Astrocyte (in vitro differentiated cells and primary cell): ENCODE results near the gene PPM1N.

Experiments used
- EZH2 ChIP-seq: IDR thresholded peaks from 2 replicates; pipeline ENCODE4 v1.6.1; 2012; ENCODE audit warnings: mild to moderate bottlenecking, low read length, inconsistent platforms; ENCODE audit not compliant: insufficient read depth
- TF ChIP-seq, protein P1 (sequence below): IDR thresholded peaks from 2 replicates; pipeline ENCODE4 v1.5.1; 2011; ENCODE audit warnings: low read depth, mild to moderate bottlenecking, inconsistent platforms, low read length, moderate library complexity; ENCODE audit not compliant: insufficient read depth

DNA sequence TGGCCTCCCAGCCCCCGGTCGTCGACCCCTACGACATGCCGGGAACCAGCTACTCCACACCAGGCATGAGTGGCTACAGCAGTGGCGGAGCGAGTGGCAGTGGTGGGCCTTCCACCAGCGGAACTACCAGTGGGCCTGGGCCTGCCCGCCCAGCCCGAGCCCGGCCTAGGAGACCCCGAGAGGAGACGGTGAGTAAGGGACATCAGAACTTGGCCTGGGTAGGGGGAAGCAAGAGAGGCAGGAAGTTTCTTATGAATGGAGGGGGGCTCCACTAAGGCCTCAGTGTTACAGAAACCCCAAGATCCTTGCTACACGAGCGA lies 27.5 kb upstream of the PPM1N start:
- TF ChIP-seq, protein P1, sequence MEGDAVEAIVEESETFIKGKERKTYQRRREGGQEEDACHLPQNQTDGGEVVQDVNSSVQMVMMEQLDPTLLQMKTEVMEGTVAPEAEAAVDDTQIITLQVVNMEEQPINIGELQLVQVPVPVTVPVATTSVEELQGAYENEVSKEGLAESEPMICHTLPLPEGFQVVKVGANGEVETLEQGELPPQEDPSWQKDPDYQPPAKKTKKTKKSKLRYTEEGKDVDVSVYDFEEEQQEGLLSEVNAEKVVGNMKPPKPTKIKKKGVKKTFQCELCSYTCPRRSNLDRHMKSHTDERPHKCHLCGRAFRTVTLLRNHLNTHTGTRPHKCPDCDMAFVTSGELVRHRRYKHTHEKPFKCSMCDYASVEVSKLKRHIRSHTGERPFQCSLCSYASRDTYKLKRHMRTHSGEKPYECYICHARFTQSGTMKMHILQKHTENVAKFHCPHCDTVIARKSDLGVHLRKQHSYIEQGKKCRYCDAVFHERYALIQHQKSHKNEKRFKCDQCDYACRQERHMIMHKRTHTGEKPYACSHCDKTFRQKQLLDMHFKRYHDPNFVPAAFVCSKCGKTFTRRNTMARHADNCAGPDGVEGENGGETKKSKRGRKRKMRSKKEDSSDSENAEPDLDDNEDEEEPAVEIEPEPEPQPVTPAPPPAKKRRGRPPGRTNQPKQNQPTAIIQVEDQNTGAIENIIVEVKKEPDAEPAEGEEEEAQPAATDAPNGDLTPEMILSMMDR = no peak
- TF ChIP-seq EZH2 = no peak
